ENCODE results near the gene REPS2. TPM values are rescaled to one million over a fixed set of nuclear protein-coding genes. Genes with fewer than 3 reads are reported as not detected.
"Not testable (repeated sequence)": the region's sequence is repeated elsewhere in the genome, so short reads cannot be mapped to it uniquely, and the experiment has no call there.

Gene REPS2
- total and polyA plus RNA-seq, 5 donors from 2014 or later: 0.05 to 0.74 (median 0.52) TPM; not detected in 2

DNA sequence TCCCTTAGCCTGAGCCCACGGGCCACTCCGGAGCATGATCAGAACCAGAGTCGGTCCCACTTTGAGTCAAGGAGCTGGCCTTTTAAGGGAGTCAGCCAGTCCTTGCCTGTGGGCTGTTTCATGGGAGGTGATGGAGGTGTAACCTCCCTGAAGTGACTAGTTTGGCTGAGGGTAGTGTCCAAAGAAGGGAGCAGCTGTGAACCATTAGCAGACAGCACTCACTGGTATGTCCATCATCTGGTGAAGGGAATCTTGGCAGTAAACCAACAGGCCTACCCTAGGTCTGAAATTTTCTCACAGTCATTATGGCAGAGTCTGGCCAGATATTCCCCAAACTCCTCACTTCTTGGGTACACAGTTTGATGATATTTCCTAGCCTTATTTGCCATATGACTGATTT, 12.3 kb upstream of the REPS2 start:
- Histone ChIP-seq H3K36me3 (ENCODE audit: control insufficient read depth, insufficient read depth, low read length) (no peaks in the 10 kb centered on the region), H3K4me1 (ENCODE audit: control insufficient read depth, insufficient read depth, low read length, poor library complexity, severe bottlenecking) (no peaks in the 10 kb centered on the region), H3K27ac (ENCODE audit: insufficient read depth, low read length, poor library complexity, severe bottlenecking) (no peak overlapping the region), H3K4me3 (ENCODE audit: low read depth, low read length) (no peak overlapping the region), H3K9me3 (ENCODE audit: control insufficient read depth in 2 of 2, low read length in 2 of 2) (no peaks in the 10 kb centered on the region), H3K27me3 (ENCODE audit: control insufficient read depth, insufficient read depth, low read length) (peaks cover 3% of the 10 kb centered on the region)
- no peak overlapping the region for H3K4me3 Mint-ChIP-seq
- H3K9me3 Mint-ChIP-seq: peaks cover 0 to 11% (median 0%) of the 10 kb centered on the region in 7 donors
- DNase-seq (no peak), ATAC-seq (ENCODE audit: low read depth in 2 of 2) (no peak)
- peaks cover 5% of the 10 kb centered on the region for H3K27me3 Mint-ChIP-seq
- H3K27ac Mint-ChIP-seq: no peak overlapping the region
- no peaks in the 10 kb centered on the region for H3K4me1 Mint-ChIP-seq
- no peaks in the 10 kb centered on the region for H3K36me3 Mint-ChIP-seq

DNA sequence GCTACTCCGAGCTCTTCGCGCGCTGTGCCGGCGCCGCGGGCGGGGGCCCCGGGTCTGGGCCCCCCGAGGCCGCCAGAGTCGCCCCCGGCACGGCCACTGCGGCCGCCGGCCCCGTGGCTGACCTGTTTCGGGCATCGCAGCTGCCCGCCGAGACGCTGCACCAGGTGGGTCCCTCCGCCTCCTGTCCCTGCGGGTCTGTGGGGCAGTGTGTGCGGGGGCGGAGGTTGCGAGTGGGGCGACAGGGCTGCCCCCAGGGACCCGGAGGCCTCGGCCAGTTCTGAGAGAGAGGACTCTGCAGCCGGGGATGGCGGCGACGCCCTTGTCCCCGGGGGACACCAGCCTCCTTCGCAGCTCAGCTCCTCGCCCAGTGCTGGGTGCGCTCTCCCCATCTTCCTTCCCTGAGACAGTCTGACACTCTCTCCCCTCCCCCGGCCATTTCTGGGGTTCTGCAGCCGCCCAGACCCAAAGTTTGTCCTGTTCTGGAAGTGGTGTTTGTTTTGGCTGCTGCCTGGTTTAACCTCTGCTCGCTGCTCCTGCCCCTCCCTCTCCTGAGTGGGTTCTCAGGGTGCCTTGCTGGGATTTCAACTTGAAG, 609 bp downstream of the REPS2 start:
- H3K4me1 Mint-ChIP-seq: peaks cover 0 to 11% (median 3%) of the 10 kb centered on the region in 4 donors
- Histone ChIP-seq H3K27me3 (ENCODE audit: control insufficient read depth, insufficient read depth, low read length) (peaks cover 10% of the 10 kb centered on the region), H3K4me3 (ENCODE audit: low read depth, low read length) (no peak overlapping the region), H3K36me3 (ENCODE audit: control insufficient read depth, insufficient read depth, low read length) (no peaks in the 10 kb centered on the region), H3K9me3 (ENCODE audit: control insufficient read depth in 2 of 2, low read length in 2 of 2) (no peaks in the 10 kb centered on the region), H3K4me1 (ENCODE audit: control insufficient read depth, insufficient read depth, low read length, poor library complexity, severe bottlenecking) (peaks cover 6% of the 10 kb centered on the region), H3K27ac (ENCODE audit: insufficient read depth, low read length, poor library complexity, severe bottlenecking) (no peak overlapping the region)
- H3K9me3 Mint-ChIP-seq: peaks cover 0 to 6% (median 1%) of the 10 kb centered on the region in 7 donors
- H3K27ac Mint-ChIP-seq: peak overlapping the region in 1 of 3 donors; percentile 86
- H3K4me3 Mint-ChIP-seq: peak overlapping the region; percentile 81 to 89 (median 86)
- peaks cover 4% of the 10 kb centered on the region for H3K27me3 Mint-ChIP-seq
- ATAC-seq (ENCODE audit: low read depth in 2 of 2) (peak in 1 of 2 donors; percentile 22), DNase-seq (peak in 1 of 3 donors; percentile 13)
- no peaks in the 10 kb centered on the region for H3K36me3 Mint-ChIP-seq

DNA sequence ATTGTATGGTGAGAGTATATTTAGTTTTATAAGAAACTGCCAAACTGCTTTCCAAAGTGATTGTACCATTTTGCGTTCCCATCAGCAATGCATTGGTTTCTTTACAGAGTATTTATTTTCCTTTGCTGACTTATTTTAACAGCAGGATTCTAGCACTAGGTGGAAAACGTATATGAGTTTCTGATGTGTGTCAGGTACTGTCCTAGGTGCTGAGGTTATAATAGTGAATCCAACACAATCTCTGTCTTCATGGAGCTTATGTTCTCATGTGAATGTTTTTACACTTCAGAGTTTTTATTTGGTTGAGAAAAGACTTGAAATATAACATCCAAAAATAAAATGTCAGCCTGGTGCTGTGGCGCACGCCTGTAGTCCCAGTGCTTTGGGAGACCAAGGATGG, 4.0 kb downstream of the REPS2 start:
- Histone ChIP-seq H3K27ac (ENCODE audit: insufficient read depth, low read length, poor library complexity, severe bottlenecking) (no peak overlapping the region), H3K36me3 (ENCODE audit: control insufficient read depth, insufficient read depth, low read length) (no peaks in the 10 kb centered on the region), H3K27me3 (ENCODE audit: control insufficient read depth, insufficient read depth, low read length) (peaks cover 10% of the 10 kb centered on the region), H3K9me3 (ENCODE audit: control insufficient read depth in 2 of 2, low read length in 2 of 2) (no peaks in the 10 kb centered on the region), H3K4me1 (ENCODE audit: control insufficient read depth, insufficient read depth, low read length, poor library complexity, severe bottlenecking) (peaks cover 6% of the 10 kb centered on the region), H3K4me3 (ENCODE audit: low read depth, low read length) (no peak overlapping the region)
- H3K27me3 Mint-ChIP-seq: peaks cover 4% of the 10 kb centered on the region
- ATAC-seq (ENCODE audit: low read depth in 2 of 2): no peak
- H3K9me3 Mint-ChIP-seq: peaks cover 0 to 2% (median 0%) of the 10 kb centered on the region in 7 donors
- no peak overlapping the region for H3K4me3 Mint-ChIP-seq
- no peak overlapping the region for H3K27ac Mint-ChIP-seq
- no peak for DNase-seq
- H3K36me3 Mint-ChIP-seq: no peaks in the 10 kb centered on the region
- H3K4me1 Mint-ChIP-seq: peaks cover 0 to 11% (median 3%) of the 10 kb centered on the region in 4 donors

DNA sequence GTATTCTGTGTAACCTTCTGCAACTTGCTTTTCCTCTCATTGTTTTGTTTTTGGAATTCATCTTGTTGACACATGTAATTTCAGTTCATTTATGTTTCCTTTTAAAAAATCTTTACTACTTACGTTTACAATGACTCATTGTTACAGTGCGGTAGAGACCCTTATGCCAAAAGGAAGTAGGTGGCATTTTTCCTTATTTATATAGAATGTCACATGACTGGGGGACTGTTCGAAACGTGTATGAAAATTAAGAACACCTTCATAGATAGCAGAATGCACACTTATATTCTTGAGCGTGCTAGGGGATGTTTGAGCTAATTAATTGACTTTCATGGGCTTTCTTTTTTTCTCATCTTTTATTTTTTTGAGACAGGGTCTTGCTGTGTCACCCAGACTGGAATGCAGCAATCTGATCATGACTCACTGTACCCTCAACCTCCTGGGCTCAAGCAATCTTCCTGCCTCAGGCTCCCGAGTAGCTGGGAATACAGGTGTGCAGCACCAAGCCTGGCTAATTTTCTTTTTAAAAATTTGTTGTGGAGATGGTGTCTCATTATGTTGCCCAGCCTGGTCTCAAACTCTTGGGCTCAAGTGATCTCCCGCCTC, 7.3 kb downstream of the REPS2 start:
- H3K36me3 Mint-ChIP-seq: no peaks in the 10 kb centered on the region
- no peak overlapping the region for H3K27ac Mint-ChIP-seq
- no peak overlapping the region for H3K4me3 ChIP-seq (ENCODE audit: low read depth, low read length)
- DNase-seq: no peak
- no peak overlapping the region for H3K4me3 Mint-ChIP-seq
- H3K27ac ChIP-seq (ENCODE audit: insufficient read depth, low read length, poor library complexity, severe bottlenecking): no peak overlapping the region
- H3K27me3 ChIP-seq (ENCODE audit: control insufficient read depth, insufficient read depth, low read length): peaks cover 5% of the 10 kb centered on the region
- H3K36me3 ChIP-seq (ENCODE audit: control insufficient read depth, insufficient read depth, low read length): no peaks in the 10 kb centered on the region
- ATAC-seq (ENCODE audit: low read depth in 2 of 2): no peak
- no peaks in the 10 kb centered on the region for H3K4me1 Mint-ChIP-seq
- H3K4me1 ChIP-seq (ENCODE audit: control insufficient read depth, insufficient read depth, low read length, poor library complexity, severe bottlenecking): no peaks in the 10 kb centered on the region
- no peaks in the 10 kb centered on the region for H3K9me3 ChIP-seq (ENCODE audit: control insufficient read depth in 2 of 2, low read length in 2 of 2)
- H3K27me3 Mint-ChIP-seq: no peaks in the 10 kb centered on the region
- H3K9me3 Mint-ChIP-seq: no peaks in the 10 kb centered on the region

DNA sequence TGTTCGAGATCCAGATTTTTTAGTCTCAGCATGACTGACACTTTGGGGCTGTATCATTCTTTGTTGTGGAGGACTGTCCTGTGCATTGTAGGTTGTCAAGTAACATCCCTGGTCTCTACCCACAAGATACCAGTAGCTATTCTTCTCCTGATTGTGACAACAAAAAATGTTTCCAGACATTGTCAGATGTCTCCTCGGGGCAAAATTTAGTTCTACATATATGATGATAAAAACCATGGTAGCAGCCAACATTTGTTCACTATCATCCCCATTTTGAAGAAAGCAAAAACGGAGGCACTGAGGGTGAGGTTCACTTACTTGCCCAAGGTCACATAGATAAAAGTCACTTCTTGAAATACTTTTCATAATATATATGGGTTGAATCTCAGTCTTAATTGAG, 11.3 kb downstream of the REPS2 start:
- peaks cover 6% of the 10 kb centered on the region for H3K27me3 ChIP-seq (ENCODE audit: control insufficient read depth, insufficient read depth, low read length)
- H3K27ac ChIP-seq (ENCODE audit: insufficient read depth, low read length, poor library complexity, severe bottlenecking): no peak overlapping the region
- peaks cover 4% of the 10 kb centered on the region for H3K27me3 Mint-ChIP-seq
- no peaks in the 10 kb centered on the region for H3K4me1 ChIP-seq (ENCODE audit: control insufficient read depth, insufficient read depth, low read length, poor library complexity, severe bottlenecking)
- no peaks in the 10 kb centered on the region for H3K4me1 Mint-ChIP-seq
- H3K36me3 ChIP-seq (ENCODE audit: control insufficient read depth, insufficient read depth, low read length): no peaks in the 10 kb centered on the region
- H3K9me3 Mint-ChIP-seq: no peaks in the 10 kb centered on the region
- ATAC-seq (ENCODE audit: low read depth in 2 of 2): no peak
- H3K36me3 Mint-ChIP-seq: no peaks in the 10 kb centered on the region
- H3K9me3 ChIP-seq (ENCODE audit: control insufficient read depth in 2 of 2, low read length in 2 of 2): no peaks in the 10 kb centered on the region
- no peak overlapping the region for H3K4me3 Mint-ChIP-seq
- H3K4me3 ChIP-seq (ENCODE audit: low read depth, low read length): no peak overlapping the region
- DNase-seq: no peak
- no peak overlapping the region for H3K27ac Mint-ChIP-seq

DNA sequence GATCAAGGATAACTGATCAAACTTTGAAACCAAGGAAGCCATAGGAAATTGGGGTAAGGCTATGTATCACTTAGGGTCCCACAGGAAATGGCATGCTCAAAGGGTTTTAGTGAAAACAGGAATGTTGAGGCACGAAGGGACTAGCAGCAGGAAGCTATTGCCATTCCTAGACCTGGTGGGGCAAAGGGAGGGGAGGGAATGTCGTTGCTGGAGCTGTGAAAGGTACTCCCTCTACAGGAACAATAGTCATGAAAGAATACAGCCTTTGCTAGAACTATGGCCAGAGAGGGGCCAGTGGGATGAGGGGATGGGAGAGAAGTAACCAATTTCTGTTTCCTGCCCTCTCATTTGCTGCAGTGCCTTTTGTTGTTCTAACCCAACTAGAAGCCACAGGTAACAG, 11.9 kb downstream of the REPS2 start:
- Histone ChIP-seq H3K4me1 (ENCODE audit: control insufficient read depth, insufficient read depth, low read length, poor library complexity, severe bottlenecking) (no peaks in the 10 kb centered on the region), H3K27me3 (ENCODE audit: control insufficient read depth, insufficient read depth, low read length) (peaks cover 6% of the 10 kb centered on the region), H3K36me3 (ENCODE audit: control insufficient read depth, insufficient read depth, low read length) (no peaks in the 10 kb centered on the region), H3K9me3 (ENCODE audit: control insufficient read depth in 2 of 2, low read length in 2 of 2) (no peaks in the 10 kb centered on the region), H3K27ac (ENCODE audit: insufficient read depth, low read length, poor library complexity, severe bottlenecking) (no peak overlapping the region), H3K4me3 (ENCODE audit: low read depth, low read length) (no peak overlapping the region)
- no peaks in the 10 kb centered on the region for H3K9me3 Mint-ChIP-seq
- H3K27ac Mint-ChIP-seq: no peak overlapping the region
- ATAC-seq (ENCODE audit: low read depth in 2 of 2) (no peak), DNase-seq (no peak)
- H3K36me3 Mint-ChIP-seq: no peaks in the 10 kb centered on the region
- no peaks in the 10 kb centered on the region for H3K4me1 Mint-ChIP-seq
- no peak overlapping the region for H3K4me3 Mint-ChIP-seq
- peaks cover 4% of the 10 kb centered on the region for H3K27me3 Mint-ChIP-seq

DNA sequence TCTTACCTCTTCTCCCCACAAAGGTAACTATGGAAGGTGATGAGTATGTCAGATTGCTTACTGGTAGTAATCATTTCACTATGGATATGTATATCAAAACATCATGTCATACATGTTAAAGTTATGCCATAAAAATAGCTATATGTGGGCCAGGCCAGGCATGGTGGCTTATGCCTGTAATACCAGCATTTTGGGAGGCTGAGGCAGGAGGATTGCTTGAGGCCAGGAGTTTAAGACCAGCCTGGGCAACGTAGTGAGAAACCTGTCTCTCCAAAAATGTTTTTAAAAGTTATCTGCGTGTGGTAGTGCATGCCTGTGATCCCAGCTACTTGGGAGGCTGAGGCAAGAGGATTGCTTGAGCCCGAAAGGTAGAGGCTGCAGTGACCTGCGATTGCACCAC, 16.2 kb downstream of the REPS2 start:
- not testable (repeated sequence) for H3K27me3 Mint-ChIP-seq; H3K9me3 ChIP-seq (ENCODE audit: control insufficient read depth in 2 of 2, low read length in 2 of 2); H3K9me3 Mint-ChIP-seq; H3K4me1 ChIP-seq (ENCODE audit: control insufficient read depth, insufficient read depth, low read length, poor library complexity, severe bottlenecking); H3K36me3 Mint-ChIP-seq; H3K36me3 ChIP-seq (ENCODE audit: control insufficient read depth, insufficient read depth, low read length); ATAC-seq (ENCODE audit: low read depth in 2 of 2); H3K27ac ChIP-seq (ENCODE audit: insufficient read depth, low read length, poor library complexity, severe bottlenecking); H3K27ac Mint-ChIP-seq; DNase-seq; H3K4me3 ChIP-seq (ENCODE audit: low read depth, low read length); H3K4me3 Mint-ChIP-seq; H3K27me3 ChIP-seq (ENCODE audit: control insufficient read depth, insufficient read depth, low read length); H3K4me1 Mint-ChIP-seq

DNA sequence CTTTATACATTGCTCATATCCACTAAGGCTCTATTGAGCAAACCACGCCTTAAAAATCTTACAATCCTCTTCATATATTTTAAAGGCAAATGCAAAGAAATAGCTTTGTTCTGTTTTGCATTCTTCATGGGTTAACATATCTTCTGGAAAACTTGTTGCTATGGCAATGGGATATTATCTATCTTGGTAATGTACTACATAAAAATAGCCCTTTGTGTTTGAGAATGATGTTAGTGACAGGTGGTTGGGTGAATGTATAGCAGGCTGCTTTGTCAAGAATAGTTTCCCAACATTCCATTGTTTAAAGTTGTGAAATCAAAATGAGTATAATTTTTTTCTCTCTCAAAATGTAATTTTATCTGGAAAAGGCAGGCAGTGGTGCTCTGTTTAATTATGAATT, 16.8 kb downstream of the REPS2 start:
- no peaks in the 10 kb centered on the region for H3K36me3 ChIP-seq (ENCODE audit: control insufficient read depth, insufficient read depth, low read length)
- H3K27me3 ChIP-seq (ENCODE audit: control insufficient read depth, insufficient read depth, low read length): peaks cover 6% of the 10 kb centered on the region
- H3K27me3 Mint-ChIP-seq: peaks cover 4% of the 10 kb centered on the region
- H3K27ac ChIP-seq (ENCODE audit: insufficient read depth, low read length, poor library complexity, severe bottlenecking): no peak overlapping the region
- no peaks in the 10 kb centered on the region for H3K4me1 Mint-ChIP-seq
- no peak overlapping the region for H3K4me3 Mint-ChIP-seq
- H3K9me3 ChIP-seq (ENCODE audit: control insufficient read depth in 2 of 2, low read length in 2 of 2): no peaks in the 10 kb centered on the region
- no peaks in the 10 kb centered on the region for H3K9me3 Mint-ChIP-seq
- no peak overlapping the region for H3K4me3 ChIP-seq (ENCODE audit: low read depth, low read length)
- DNase-seq (no peak), ATAC-seq (ENCODE audit: low read depth in 2 of 2) (no peak)
- no peaks in the 10 kb centered on the region for H3K36me3 Mint-ChIP-seq
- no peaks in the 10 kb centered on the region for H3K4me1 ChIP-seq (ENCODE audit: control insufficient read depth, insufficient read depth, low read length, poor library complexity, severe bottlenecking)
- H3K27ac Mint-ChIP-seq: no peak overlapping the region

Measured in CD4-positive, CD25-positive, alpha-beta regulatory T cell (primary cell).